Activated CD4-positive, CD25-positive, alpha-beta regulatory T cell treated with anti-CD3 and anti-CD28 coated beads, Interleukin-2, amount 50 U/mL, for 24 hours (primary cell): ENCODE measurements around the gene MAX.
"Not testable (repeated sequence)": the region's sequence is repeated elsewhere in the genome, so short reads cannot be mapped to it uniquely, and the experiment has no call there.

Experiments used
- ATAC-seq, 2 donors: fragments of 150-1000 bp; cut with Tn5 transposase; one replicate each; pipeline ENCODE4 v1.10.0; 2021; ENCODE audit warnings: mild to moderate bottlenecking in 1 of 2, moderate library complexity in 1 of 2

MAX gene

DNA sequence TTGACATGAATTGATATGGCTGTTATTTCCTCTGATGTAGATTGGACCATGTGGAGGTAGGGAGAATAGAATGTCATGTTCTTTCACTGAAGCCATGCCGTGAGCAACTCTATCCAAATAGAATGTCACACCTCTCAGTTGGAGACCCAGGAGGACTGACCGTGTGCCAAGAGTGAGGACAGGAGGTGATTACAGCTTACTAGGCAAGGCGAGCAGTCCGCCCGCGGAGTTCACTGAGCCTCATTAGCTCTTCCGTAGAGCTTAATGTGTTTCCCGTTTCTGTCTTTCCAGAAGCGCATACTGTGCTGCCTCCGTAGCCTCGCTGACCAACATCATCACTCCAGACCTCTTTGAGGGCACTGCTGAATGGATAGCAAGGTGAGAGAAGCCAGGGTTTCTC is 70.0 kb downstream of the MAX start:
- no peak for ATAC-seq

DNA sequence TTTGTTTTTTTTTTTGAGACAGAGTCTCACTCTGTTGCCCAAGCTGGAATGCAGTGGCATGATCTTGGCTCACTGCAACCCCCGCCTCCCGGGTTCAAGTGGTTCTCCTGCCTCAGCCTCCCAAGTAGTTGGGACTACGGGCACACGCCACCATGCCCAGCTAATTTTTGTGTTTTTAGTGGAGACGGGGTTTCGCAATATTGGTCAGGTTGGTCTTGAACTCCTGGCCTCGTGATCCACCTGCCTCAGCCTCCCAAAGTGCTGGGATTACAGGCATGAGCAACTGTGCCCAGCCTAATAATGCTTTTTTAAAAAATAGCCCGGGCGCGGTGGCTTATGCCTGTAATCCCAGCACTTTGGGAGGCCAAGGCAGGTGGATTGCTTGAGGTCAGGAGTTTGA is 71.0 kb downstream of the MAX start:
- not testable (repeated sequence) for ATAC-seq

DNA sequence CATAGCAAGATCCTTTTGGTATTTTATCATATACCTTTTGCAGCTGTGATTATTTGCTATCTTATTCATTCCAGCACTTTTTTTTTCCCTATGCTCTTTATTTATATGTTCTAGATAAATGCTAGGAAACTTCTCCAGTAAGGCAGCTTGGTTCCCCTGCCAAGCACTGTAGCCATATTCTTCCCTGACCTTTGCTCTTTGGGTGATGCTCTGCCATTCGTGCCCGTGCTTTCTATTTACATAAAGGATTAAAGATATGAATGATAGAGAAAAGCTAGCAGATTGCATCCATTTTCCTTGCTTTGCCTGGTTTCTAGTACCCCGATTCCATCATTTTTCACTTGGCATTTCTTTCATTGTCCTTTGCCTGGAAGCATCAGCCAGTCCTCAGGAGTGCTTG is 73.4 kb downstream of the MAX start:
- no peak for ATAC-seq

DNA sequence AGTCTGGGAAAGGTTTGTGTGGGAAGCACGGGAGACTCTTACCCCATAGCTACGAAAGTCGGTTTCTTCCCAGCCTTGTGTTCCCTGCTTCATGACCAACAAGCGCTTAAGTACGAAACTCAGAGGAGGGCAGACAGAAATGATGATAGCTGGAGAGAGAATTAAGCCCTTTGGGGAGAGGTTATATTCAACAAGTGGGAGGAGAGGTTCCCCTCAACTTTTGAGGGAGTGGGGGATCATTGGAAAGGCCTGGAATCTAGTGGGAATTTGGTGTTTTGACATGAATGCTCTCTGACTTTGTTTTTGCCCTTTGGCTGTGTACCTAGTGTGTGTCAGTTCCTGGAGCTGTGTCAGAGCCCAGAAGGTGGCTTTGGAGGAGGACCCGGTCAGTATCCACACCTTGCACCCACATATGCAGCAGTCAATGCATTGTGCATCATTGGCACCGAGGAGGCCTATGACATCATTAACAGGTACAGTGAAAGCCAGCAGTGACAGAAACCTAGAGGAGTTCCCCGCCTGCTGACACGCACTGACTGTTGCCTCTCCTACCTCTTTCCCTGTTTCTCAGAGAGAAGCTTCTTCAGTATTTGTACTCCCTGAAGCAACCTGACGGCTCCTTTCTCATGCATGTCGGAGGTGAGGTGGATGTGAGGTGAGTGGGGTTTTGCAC is 75.1 kb downstream of the MAX start:
- no peak for ATAC-seq

DNA sequence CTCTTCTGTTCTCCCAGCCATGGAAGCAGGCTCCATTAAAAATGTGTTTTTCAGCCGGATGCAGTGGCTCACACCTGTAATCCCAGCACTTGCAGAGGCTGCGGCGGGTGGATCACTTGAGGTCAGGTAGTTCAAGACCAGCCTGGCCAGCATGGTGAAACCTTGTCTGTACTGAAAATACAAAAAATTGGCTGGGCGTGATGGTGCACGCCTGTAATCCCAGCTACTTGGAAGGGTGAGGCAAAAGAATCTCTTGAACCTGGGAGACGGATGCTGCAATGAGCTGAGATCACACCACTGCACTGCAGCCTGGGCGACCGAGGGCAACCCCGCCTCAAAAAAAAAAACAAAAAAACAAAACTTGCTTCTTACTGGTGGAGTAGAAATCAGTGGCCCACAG is 75.8 kb downstream of the MAX start:
- no peak for ATAC-seq

DNA sequence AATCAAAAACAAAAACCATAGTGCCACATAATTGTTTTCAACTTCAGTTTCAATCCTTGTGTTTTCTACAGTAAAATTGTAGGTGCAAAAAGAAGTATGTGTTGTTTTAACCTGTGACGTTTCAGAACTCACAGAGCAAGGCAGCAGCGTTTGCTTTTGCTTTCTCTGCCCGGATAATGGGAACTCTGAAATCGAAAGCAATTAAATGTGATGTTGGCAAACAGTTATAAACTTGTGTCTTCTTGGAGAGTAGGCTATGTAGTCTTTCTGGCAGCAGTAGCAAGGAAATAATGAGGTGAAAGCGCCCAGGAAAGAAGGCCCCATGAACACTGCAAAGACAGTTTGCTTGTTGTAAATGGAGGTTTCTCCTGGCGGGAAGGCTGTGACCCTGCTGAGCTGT is 76.5 kb downstream of the MAX start:
- ATAC-seq, result no peak
